Sigmoid colon (tissue), 7 donors: Measurements from ENCODE around the gene SEPTIN11. TPM values are rescaled to one million over a fixed set of nuclear protein-coding genes. Genes with fewer than 3 reads are reported as not detected.

ENCODE experiments used
- DNase-seq: peaks from one replicate; pipeline ENCODE4 v3.0.0-alpha.2; 2019
- H3K27ac ChIP-seq, 4 donors: fragments of 200-600 bp; sonication (generic); one replicate each; pipeline ENCODE4 v1.5.1; 2016 to 2019; ENCODE audit warnings: mild to moderate bottlenecking in 1 of 4
- H3K27me3 ChIP-seq, 3 donors: fragments of 200-600 bp; sonication (generic); one replicate each; pipeline ENCODE4 v1.5.1; 2019; ENCODE audit warnings: mild to moderate bottlenecking in 1 of 3
- H3K36me3 ChIP-seq, 4 donors: fragments of 200-600 bp; sonication (generic); one replicate each; pipeline ENCODE4 v1.5.1; 2016 to 2019
- H3K4me1 ChIP-seq, 4 donors: fragments of 200-600 bp; sonication (generic); one replicate each; pipeline ENCODE4 v1.5.1; 2017 to 2019
- H3K4me3 ChIP-seq, 4 donors: fragments of 200-600 bp; sonication (generic); one replicate each; pipeline ENCODE4 v1.5.1; 2017 to 2019; ENCODE audit warnings: mild to moderate bottlenecking in 2 of 4, moderate library complexity in 1 of 4
- H3K9me3 ChIP-seq, 4 donors: fragments of 200-600 bp in 3 of 4; sonication (generic) in 3 of 4; one replicate each; pipeline versions ENCODE4 v1.5.1 to v1.6.1; 2013 to 2019
- CTCF ChIP-seq, 4 experiments: fragments of 450-650 bp in 3 of 4; fragments of 200-600 bp in 1 of 4; IDR thresholded peaks; one replicate each; pipeline ENCODE4 v1.5.1; 2016 to 2019; ENCODE audit warnings: antibody characterized with exemption in 4 of 4, mild to moderate bottlenecking in 3 of 4, moderate library complexity in 2 of 4
- EP300 ChIP-seq, 4 donors: sonication (generic); formaldehyde crosslinking; IDR thresholded peaks; one replicate each; pipeline ENCODE4 v1.6.1; 2017; ENCODE audit warnings: antibody characterized with exemption in 4 of 4
- POLR2A ChIP-seq, 2 donors: fragments of 450-650 bp; IDR thresholded peaks; one replicate each; pipeline ENCODE4 v1.6.1; 2016; ENCODE audit warnings: antibody characterized with exemption in 2 of 2, mild to moderate bottlenecking in 2 of 2, moderate library complexity in 2 of 2
- POLR2AphosphoS5 ChIP-seq, 4 donors: sonication (generic); formaldehyde crosslinking; IDR thresholded peaks; one replicate each; pipeline ENCODE4 v1.6.1; 2017; ENCODE audit warnings: antibody characterized with exemption in 4 of 4
- WGBS, 2 donors: extraction: QIAGEN DNeasy Blood & Tissue Kit; methylation state at CpG; one replicate each; pipeline ENCODE4 v1.1.7; 2013; 5-methylcytosine and 5-hydroxymethylcytosine counted together
- intact Hi-C: fragments of 100-400 bp; cut with DNase I; formaldehyde crosslinking; loops from one replicate; pipeline ENCODE4 v1.15.1; 2023
- polyA plus RNA-seq, 3 donors: library from polyadenylated mRNA; stranded (reverse); fragments of 200-250 nt; gene quantifications; one replicate each; pipeline ENCODE4 v1.2.3, GENCODE V29; 2013
- total RNA-seq, 4 donors: library from RNA; depleted of rRNA; stranded (reverse); fragments of >200 nt; gene quantifications; one replicate each; pipeline ENCODE4 v1.1.0, GENCODE V29; 2016
- donor health status: healthy with polysubstance abuse.
- donor health status: Bipolar disorder and iron deficiency.
- donor health status: healthy.

Gene SEPTIN11
- total and polyA plus RNA-seq, 7 donors: 36.4 to 143 (median 46.2) TPM

DNA sequence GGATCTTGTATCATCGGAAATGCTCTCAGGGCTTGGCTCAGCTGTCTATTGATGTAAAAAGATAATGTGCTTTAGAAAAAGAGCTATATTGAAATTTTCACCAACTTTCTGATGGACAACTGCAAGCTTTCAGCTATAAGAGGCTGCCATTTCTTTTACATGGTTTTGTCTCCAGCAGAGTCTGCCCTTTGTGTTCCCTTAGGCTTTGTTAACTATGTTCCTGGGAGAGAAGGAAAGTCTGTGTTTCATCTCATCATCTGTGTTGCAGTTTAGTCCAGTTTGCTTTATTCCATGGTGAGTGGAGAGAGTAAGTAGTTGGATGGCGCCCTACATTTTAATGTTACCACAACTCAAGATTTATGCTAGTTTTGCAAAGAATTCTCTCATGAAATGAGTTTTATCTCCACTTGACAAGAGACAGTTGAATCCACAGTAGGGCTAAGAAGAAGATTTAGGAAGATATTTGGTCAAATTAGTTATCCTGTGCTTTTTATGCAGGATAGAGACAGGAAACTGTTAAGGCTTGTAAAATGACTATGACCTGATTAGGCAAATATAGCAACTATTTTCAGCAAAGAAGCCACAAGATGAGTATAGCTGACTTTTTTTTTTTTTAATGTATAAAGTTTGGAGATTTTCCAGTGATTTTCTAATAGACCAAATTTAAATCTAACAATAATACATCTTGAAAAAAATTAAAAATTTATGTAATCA, 16.5 kb downstream of the SEPTIN11 start:
- Histone ChIP-seq H3K27ac (no peak overlapping the region), H3K4me3 (no peak overlapping the region), H3K9me3 (no peaks in the 10 kb centered on the region), H3K4me1 (no peaks in the 10 kb centered on the region), H3K27me3 (no peaks in the 10 kb centered on the region), H3K36me3 (no peaks in the 10 kb centered on the region)
- DNase-seq: no peak
- intact Hi-C loops: no loop called here
- 94 to 96% methylated on average over 2 of the region's 2 CpGs for WGBS, 2 donors
- TF ChIP-seq CTCF (IDR thresholded peaks at IDR 0.05): no peak
- no peak for TF ChIP-seq POLR2AphosphoS5 (IDR thresholded peaks at IDR 0.05)
- TF ChIP-seq POLR2A (IDR thresholded peaks at IDR 0.05): no peak
- no peak for TF ChIP-seq EP300 (IDR thresholded peaks at IDR 0.05)

DNA sequence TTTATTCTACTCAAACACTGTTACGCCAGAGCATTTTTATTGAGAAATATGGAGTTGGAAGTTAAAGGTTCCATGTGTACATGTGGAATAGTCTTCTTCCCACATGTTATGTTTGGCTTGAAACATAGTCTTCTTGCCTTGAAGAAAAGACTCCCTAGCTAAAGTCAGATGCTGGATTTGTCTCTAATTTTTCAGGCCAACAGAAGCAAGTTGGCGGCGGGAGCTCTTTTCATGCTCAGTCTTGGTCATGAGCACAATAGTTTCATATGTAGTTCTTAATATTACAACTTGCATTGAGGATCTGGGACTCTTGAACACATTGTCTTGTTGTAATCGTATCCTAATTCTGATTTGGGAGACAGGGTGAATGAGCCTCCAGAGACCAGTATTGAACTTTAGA, 19.4 kb downstream of the SEPTIN11 start:
- H3K4me1 ChIP-seq: no peaks in the 10 kb centered on the region
- no peaks in the 10 kb centered on the region for H3K9me3 ChIP-seq
- no peaks in the 10 kb centered on the region for H3K27me3 ChIP-seq
- intact Hi-C loops: no loop called here
- H3K4me3 ChIP-seq: no peak overlapping the region
- 96 to 99% methylated on average over 4 of the region's 4 CpGs for WGBS, 2 donors
- H3K27ac ChIP-seq: no peak overlapping the region
- H3K36me3 ChIP-seq: no peaks in the 10 kb centered on the region
- DNase-seq: no peak
- no peak for TF ChIP-seq EP300 (IDR thresholded peaks at IDR 0.05)
- no peak for TF ChIP-seq POLR2A (IDR thresholded peaks at IDR 0.05)

- no peaks in the 10 kb centered on the region for H3K36me3 ChIP-seq
- no peaks in the 10 kb centered on the region for H3K27me3 ChIP-seq
- TF ChIP-seq POLR2A (IDR thresholded peaks at IDR 0.05) (no peak), EP300 (IDR thresholded peaks at IDR 0.05) (no peak), POLR2AphosphoS5 (IDR thresholded peaks at IDR 0.05) (no peak), CTCF (IDR thresholded peaks at IDR 0.05) (no peak)
- intact Hi-C loops: no loop called here
- no peak overlapping the region for H3K4me3 ChIP-seq
- WGBS, 2 donors: 18 to 73% methylated on average over 3 of the region's 3 CpGs
- H3K4me1 ChIP-seq: no peaks in the 10 kb centered on the region
- H3K9me3 ChIP-seq: no peaks in the 10 kb centered on the region
- no peak for DNase-seq
- no peak overlapping the region for H3K27ac ChIP-seq
These were observed 19.9 kb downstream of the SEPTIN11 start for GRCh38 chr4:76969495-76969894.

- Histone ChIP-seq H3K27me3 (no peaks in the 10 kb centered on the region), H3K4me1 (no peaks in the 10 kb centered on the region), H3K9me3 (no peaks in the 10 kb centered on the region), H3K27ac (no peak overlapping the region), H3K4me3 (no peak overlapping the region), H3K36me3 (no peaks in the 10 kb centered on the region)
- intact Hi-C loops: no loop called here
- 84 to 91% methylated on average over 5 of the region's 5 CpGs for WGBS, 2 donors
- no peak for TF ChIP-seq EP300 (IDR thresholded peaks at IDR 0.05)
- TF ChIP-seq POLR2A (IDR thresholded peaks at IDR 0.05): no peak
- TF ChIP-seq CTCF (IDR thresholded peaks at IDR 0.05): no peak
- TF ChIP-seq POLR2AphosphoS5 (IDR thresholded peaks at IDR 0.05): no peak
- no peak for DNase-seq
These were observed 20.5 kb downstream of the SEPTIN11 start for GRCh38 chr4:76969941-76970529.

DNA sequence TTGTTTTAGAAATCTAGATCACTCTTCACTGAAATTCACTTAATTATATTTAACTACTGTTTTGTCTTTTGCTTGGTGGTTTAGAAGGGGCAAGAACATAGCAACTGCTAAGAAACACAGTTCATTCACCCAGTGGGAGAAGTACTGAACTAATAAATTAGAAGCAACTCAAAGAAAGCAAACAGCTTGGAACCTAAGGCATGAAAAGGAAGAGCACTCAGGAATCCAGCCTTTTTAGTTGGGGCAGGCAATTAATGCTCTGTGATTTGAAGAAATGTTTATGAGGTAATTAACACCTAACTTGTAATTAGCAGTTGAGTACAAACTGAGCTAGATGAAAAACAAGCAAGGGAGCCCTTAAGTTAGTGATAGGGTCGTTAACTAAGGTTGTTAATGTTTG, 22.8 kb downstream of the SEPTIN11 start:
- 65 to 80% methylated on average over 1 of the region's 1 CpG for WGBS, 2 donors
- H3K27me3 ChIP-seq: no peaks in the 10 kb centered on the region
- no peaks in the 10 kb centered on the region for H3K9me3 ChIP-seq
- no peak overlapping the region for H3K27ac ChIP-seq
- DNase-seq: no peak
- no peaks in the 10 kb centered on the region for H3K4me1 ChIP-seq
- TF ChIP-seq POLR2AphosphoS5 (IDR thresholded peaks at IDR 0.05) (no peak), CTCF (IDR thresholded peaks at IDR 0.05) (no peak), POLR2A (IDR thresholded peaks at IDR 0.05) (no peak), EP300 (IDR thresholded peaks at IDR 0.05) (no peak)
- intact Hi-C loops: no loop called here
- H3K36me3 ChIP-seq: no peaks in the 10 kb centered on the region
- H3K4me3 ChIP-seq: no peak overlapping the region
